Heart left ventricle (tissue), 16 donors: ENCODE measurements around the gene ZNF740. TPM values are rescaled to one million over a fixed set of nuclear protein-coding genes. Genes with fewer than 3 reads are reported as not detected.
"Not testable (repeated sequence)": the region's sequence is repeated elsewhere in the genome, so short reads cannot be mapped to it uniquely, and the experiment has no call there.

Source experiments
- ATAC-seq, 4 donors: fragments of 200-7000 bp; cut with Tn5 transposase; one replicate each; pipeline ENCODE4 v1.9.1; 2020 to 2022; ENCODE audit warnings: moderate library complexity in 4 of 4, mild to moderate bottlenecking in 3 of 4, moderate number of reproducible peaks in 1 of 4
- DNase-seq, 5 donors: peaks; one replicate each; pipeline ENCODE4 v3.0.0-alpha.2; 2020
- H3K27ac ChIP-seq, 12 donors: fragments of 200-600 bp; sonication (generic) in 4 of 12; one replicate each; pipeline versions ENCODE4 v1.5.0 to v1.8.0; 2016 to 2022; ENCODE audit warnings: mild to moderate bottlenecking in 2 of 12
- H3K27me3 ChIP-seq, 9 donors: fragments of 200-600 bp; sonication (generic) in 2 of 9; one replicate each; pipeline versions ENCODE4 v1.5.1 to v1.8.0; 2016 to 2022; ENCODE audit warnings: mild to moderate bottlenecking in 3 of 9
- H3K36me3 ChIP-seq, 9 donors: fragments of 200-600 bp; sonication (generic) in 2 of 9; one replicate each; pipeline versions ENCODE4 v1.5.0 to v1.8.0; 2018 to 2022; ENCODE audit warnings: mild to moderate bottlenecking in 2 of 9
- H3K4me1 ChIP-seq, 12 donors: fragments of 200-600 bp; sonication (generic) in 4 of 12; one replicate each; pipeline versions ENCODE4 v1.5.0 to v1.8.0; 2016 to 2022; ENCODE audit warnings: mild to moderate bottlenecking in 3 of 12
- H3K4me3 ChIP-seq, 12 donors: fragments of 200-600 bp; sonication (generic) in 4 of 12; one replicate each; pipeline versions ENCODE4 v1.5.0 to v1.8.0; 2017 to 2022; ENCODE audit warnings: mild to moderate bottlenecking in 9 of 12, moderate library complexity in 4 of 12
- H3K9me3 ChIP-seq, 12 donors: fragments of 200-600 bp; sonication (generic) in 4 of 12; one replicate each; pipeline versions ENCODE4 v1.5.0 to v1.8.0; 2016 to 2022; ENCODE audit warnings: mild to moderate bottlenecking in 1 of 12
- CTCF ChIP-seq, 12 donors: fragments of 200-600 bp; sonication (generic) in 4 of 12; IDR thresholded peaks; one replicate each; pipeline versions ENCODE4 v1.5.0 to v1.8.0; 2018 to 2022; ENCODE audit warnings: antibody characterized with exemption in 12 of 12, mild to moderate bottlenecking in 5 of 12
- POLR2A ChIP-seq, 2 donors: fragments of 450-650 bp; IDR thresholded peaks; one replicate each; pipeline ENCODE4 v1.6.1; 2017; ENCODE audit warnings: antibody characterized with exemption in 2 of 2, mild to moderate bottlenecking in 2 of 2, moderate library complexity in 2 of 2
- WGBS, 4 donors: extraction: QIAGEN DNeasy Blood & Tissue Kit in 2 of 4; methylation state at CpG; one replicate each; pipeline versions ENCODE4 v1.1.5 to v1.1.7; 2013 to 2018; 5-methylcytosine and 5-hydroxymethylcytosine counted together
- intact Hi-C, 10 donors: fragments of 100-400 bp; cut with DNase I; formaldehyde crosslinking; loops; one replicate each; pipeline versions ENCODE4 v1.11.1 to v1.14.2; 2022
- polyA plus RNA-seq, 2 donors: library from polyadenylated mRNA; stranded (reverse); fragments of 200-250 nt; gene quantifications; one replicate each; pipeline ENCODE4 v1.2.3, GENCODE V29; 2013
- total RNA-seq, 9 donors: library from RNA; depleted of rRNA in 2 of 9; stranded (reverse); fragments of >200 nt in 2 of 9; fragmentation: NEBNext Ultra II Directional in 3 of 9; extraction: Animal tissue kit (Norgen Biotek cat#: 25700) in 3 of 9; gene quantifications; one replicate each; pipeline versions ENCODE4 v1.1.0 to v1.2.4, GENCODE V29; 2016 to 2023
- donor health status: ischemic (EF 13 %, LVEDD 7.1; RV severe dilation, severe dysfunction).
- donor health status: healthy with polysubstance abuse.
- donor health status: DM: no; HTN: yes; CAD: no.
- donor health status: DM: no; HTN: no; CAD: no.
- donor health status: ischemic (EF 25% LVEDD 6.9; RV normal size, moderate dysfunction).
- donor health status: ischemic (EF 25% LVEDD 5.7; RV mildly dilated, moderate dysfunction).
- donor health status: healthy.
- donor health status: DM: yes; HTN: yes; CAD: no.
- donor health status: ischemic (EF 35%, LVEDD 5.7; RV mildly dilated, moderate dysfunction).
- donor health status: nonischemic (EF 11% LVEDD 7.7; RV severe dilation, severe dysfunction).
- donor health status: DM: yes; HTN: yes; CAD: no.
- donor health status: PGD.
- donor health status: ischemic (EF 29% LVEDD 5.4; RV normal size, mild dysfunction).
- donor health status: nonischemic (EF 23%, LVEDD 6.1; RV moderate dilation, normal function).

Gene ZNF740
- total and polyA plus RNA-seq, 11 donors, result 4.8 to 27.4 (median 17.6) TPM

GRCh38 chr12:53201177-53201541 is 20.6 kb downstream of the ZNF740 start:
- Histone ChIP-seq H3K4me3 (no peak overlapping the region), H3K9me3 (no peaks in the 10 kb centered on the region), H3K36me3 (no peaks in the 10 kb centered on the region), H3K27me3 (no peaks in the 10 kb centered on the region), H3K4me1 (peaks cover 0 to 62% (median 6%) of the 10 kb centered on the region in 12 donors), H3K27ac (peak overlapping the region in 1 of 12 donors; percentile 44)
- 61 to 79% (median 71%) methylated on average over 1 of the region's 1 CpG for WGBS, 4 donors
- no peak for TF ChIP-seq CTCF (IDR thresholded peaks at IDR 0.05)
- no peak for TF ChIP-seq POLR2A (IDR thresholded peaks at IDR 0.05)
- intact Hi-C loops, result no loop called here
- DNase-seq, result no peak
- ATAC-seq, result no peak

GRCh38 chr12:53201639-53202038 is 21.1 kb downstream of the ZNF740 start:
- Histone ChIP-seq H3K4me1 (peaks cover 0 to 67% (median 6%) of the 10 kb centered on the region in 12 donors), H3K36me3 (no peaks in the 10 kb centered on the region), H3K27ac (no peak overlapping the region), H3K27me3 (no peaks in the 10 kb centered on the region), H3K4me3 (no peak overlapping the region), H3K9me3 (no peaks in the 10 kb centered on the region)
- DNase-seq, result no peak
- no peak for TF ChIP-seq POLR2A (IDR thresholded peaks at IDR 0.05)
- no peak for TF ChIP-seq CTCF (IDR thresholded peaks at IDR 0.05)
- no peak for ATAC-seq
- intact Hi-C loops, result no loop called here
- 92 to 96% (median 93%) methylated on average over 4 of the region's 4 CpGs for WGBS, 4 donors

- H3K4me1 ChIP-seq, result peaks cover 0 to 71% (median 6%) of the 10 kb centered on the region in 12 donors
- intact Hi-C loops, H3K36me3 ChIP-seq, ATAC-seq, H3K27me3 ChIP-seq, H3K9me3 ChIP-seq, H3K4me3 ChIP-seq, H3K27ac ChIP-seq, DNase-seq: not testable (repeated sequence)
- 87 to 92% (median 91%) methylated on average over 7 of the region's 7 CpGs for WGBS, 4 donors
Measured at GRCh38 chr12:53202316-53202715, 21.8 kb downstream of the ZNF740 start.

- 85 to 97% (median 95%) methylated on average over 1 of the region's 1 CpG for WGBS, 4 donors
- H3K27me3 ChIP-seq, result no peaks in the 10 kb centered on the region
- no peaks in the 10 kb centered on the region for H3K9me3 ChIP-seq
- no peak for TF ChIP-seq CTCF (IDR thresholded peaks at IDR 0.05)
- no peak for TF ChIP-seq POLR2A (IDR thresholded peaks at IDR 0.05)
- ATAC-seq (no peak), DNase-seq (no peak)
- intact Hi-C loops, result no loop called here
- H3K27ac ChIP-seq, result no peak overlapping the region
- no peaks in the 10 kb centered on the region for H3K36me3 ChIP-seq
- peaks cover 0 to 81% (median 10%) of the 10 kb centered on the region in 12 donors for H3K4me1 ChIP-seq
- H3K4me3 ChIP-seq, result no peak overlapping the region
Measured at GRCh38 chr12:53204351-53204750, 23.8 kb downstream of the ZNF740 start.

- TF ChIP-seq POLR2A (IDR thresholded peaks at IDR 0.05) (no peak), CTCF (IDR thresholded peaks at IDR 0.05) (no peak)
- Histone ChIP-seq H3K27me3 (no peaks in the 10 kb centered on the region), H3K36me3 (peaks cover 0 to 13% (median 11%) of the 10 kb centered on the region in 9 donors), H3K4me3 (peak overlapping the region in 1 of 12 donors; percentile 56), H3K4me1 (peaks cover 0 to 78% (median 10%) of the 10 kb centered on the region in 12 donors), H3K9me3 (no peaks in the 10 kb centered on the region), H3K27ac (peak overlapping the region in 1 of 12 donors; percentile 76)
- intact Hi-C loops, result no loop called here
- ATAC-seq (no peak), DNase-seq (no peak)
- WGBS, 4 donors, result 80 to 89% (median 81%) methylated on average over 7 of the region's 7 CpGs
Measured at GRCh38 chr12:53205747-53206419, 25.4 kb downstream of the ZNF740 start.
